ENCODE measurements around the gene VRK1.

Gene VRK1

GRCh38 chr14:96920023-96920422, 122.8 kb downstream of the VRK1 start:
- no peak for DNase-seq (ENCODE audit: low read depth, low spot score)

GRCh38 chr14:96920820-96921219, 123.6 kb downstream of the VRK1 start:
- no peak for DNase-seq (ENCODE audit: low read depth, low spot score)

GRCh38 chr14:96922986-96923385, 125.8 kb downstream of the VRK1 start:
- DNase-seq (ENCODE audit: low read depth, low spot score), result no peak

- DNase-seq (ENCODE audit: low read depth, low spot score), result no peak
These were observed 128.2 kb downstream of the VRK1 start for GRCh38 chr14:96925422-96925821.

GRCh38 chr14:96926001-96926400, 128.8 kb downstream of the VRK1 start:
- no peak for DNase-seq (ENCODE audit: low read depth, low spot score)

GRCh38 chr14:96928779-96929380, 131.7 kb downstream of the VRK1 start:
- DNase-seq (ENCODE audit: low read depth, low spot score), result no peak

GRCh38 chr14:96929950-96930349, 132.8 kb downstream of the VRK1 start:
- no peak for DNase-seq (ENCODE audit: low read depth, low spot score)

GRCh38 chr14:96930526-96930925, 133.3 kb downstream of the VRK1 start:
- DNase-seq (ENCODE audit: low read depth, low spot score), result no peak

Data from activated naive CD8-positive, alpha-beta T cell treated with anti-CD3 and anti-CD28 coated beads, Interleukin-2, amount 50 U/mL, for 16 hours (primary cell).